ENCODE data around the gene NRF1.

DNA sequence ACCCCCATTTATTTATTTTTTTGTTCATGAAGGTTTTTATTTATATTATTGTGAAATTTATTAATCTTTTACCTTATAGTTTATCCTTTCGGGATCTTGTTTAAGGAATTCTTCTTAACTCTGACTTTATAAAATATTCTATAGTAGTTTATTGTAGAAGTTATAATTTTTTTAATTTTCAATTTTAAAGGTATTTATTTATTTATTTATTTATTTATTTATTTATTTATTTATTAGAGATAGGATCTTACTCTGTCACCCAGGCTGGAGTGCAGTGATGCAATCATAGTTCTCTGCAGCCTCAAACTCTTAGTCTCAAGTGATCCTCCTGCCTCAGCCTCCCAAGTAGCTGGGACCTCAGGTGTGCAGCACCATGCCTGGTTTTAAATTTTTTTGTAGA is 56.0 kb downstream of the NRF1 start:
- no peak for TF ChIP-seq POLR2A (IDR thresholded peaks at IDR 0.05; ENCODE audit: borderline replicate concordance, extremely low read depth, insufficient read depth, insufficient read length)
- TF ChIP-seq RAD21 (IDR thresholded peaks at IDR 0.05; ENCODE audit: low read depth), result no peak
- TF ChIP-seq, protein P1, sequence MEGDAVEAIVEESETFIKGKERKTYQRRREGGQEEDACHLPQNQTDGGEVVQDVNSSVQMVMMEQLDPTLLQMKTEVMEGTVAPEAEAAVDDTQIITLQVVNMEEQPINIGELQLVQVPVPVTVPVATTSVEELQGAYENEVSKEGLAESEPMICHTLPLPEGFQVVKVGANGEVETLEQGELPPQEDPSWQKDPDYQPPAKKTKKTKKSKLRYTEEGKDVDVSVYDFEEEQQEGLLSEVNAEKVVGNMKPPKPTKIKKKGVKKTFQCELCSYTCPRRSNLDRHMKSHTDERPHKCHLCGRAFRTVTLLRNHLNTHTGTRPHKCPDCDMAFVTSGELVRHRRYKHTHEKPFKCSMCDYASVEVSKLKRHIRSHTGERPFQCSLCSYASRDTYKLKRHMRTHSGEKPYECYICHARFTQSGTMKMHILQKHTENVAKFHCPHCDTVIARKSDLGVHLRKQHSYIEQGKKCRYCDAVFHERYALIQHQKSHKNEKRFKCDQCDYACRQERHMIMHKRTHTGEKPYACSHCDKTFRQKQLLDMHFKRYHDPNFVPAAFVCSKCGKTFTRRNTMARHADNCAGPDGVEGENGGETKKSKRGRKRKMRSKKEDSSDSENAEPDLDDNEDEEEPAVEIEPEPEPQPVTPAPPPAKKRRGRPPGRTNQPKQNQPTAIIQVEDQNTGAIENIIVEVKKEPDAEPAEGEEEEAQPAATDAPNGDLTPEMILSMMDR (IDR thresholded peaks at IDR 0.05 in 2 of 3, conservative IDR thresholded peaks at IDR 0.05 in 1 of 3; ENCODE audit: borderline replicate concordance in 1 of 3, insufficient read depth in 1 of 3, low read depth in 2 of 3, low read length in 2 of 3), result no peak
- no peak for TF ChIP-seq ZFX (IDR thresholded peaks at IDR 0.05)
